Upper lobe of left lung (tissue), 6 donors: ENCODE results near the gene MRGPRF. TPM values are rescaled to one million over a fixed set of nuclear protein-coding genes. Genes with fewer than 3 reads are reported as not detected.

Source experiments
- ATAC-seq, 2 donors: fragments of 200-7000 bp; cut with Tn5 transposase; one replicate each; pipeline ENCODE4 v1.9.1; 2022; ENCODE audit warnings: mild to moderate bottlenecking in 2 of 2, moderate library complexity in 2 of 2; ENCODE audit not compliant: low FRiP score in 2 of 2
- DNase-seq, 2 donors: peaks; one replicate each; pipeline ENCODE4 v3.0.0-alpha.2; 2019 to 2020
- H3K27ac ChIP-seq, 4 donors: fragments of 200-600 bp; sonication (generic); one replicate each; pipeline ENCODE4 v1.5.1; 2016 to 2019
- H3K27me3 ChIP-seq, 4 donors: fragments of 200-600 bp; sonication (generic); one replicate each; pipeline ENCODE4 v1.5.1; 2017 to 2019
- H3K36me3 ChIP-seq, 4 donors: fragments of 200-600 bp; sonication (generic); one replicate each; pipeline ENCODE4 v1.5.1; 2016 to 2019
- H3K4me1 ChIP-seq, 4 donors: fragments of 200-600 bp; sonication (generic); one replicate each; pipeline ENCODE4 v1.5.1; 2018 to 2019
- H3K4me3 ChIP-seq, 4 donors: fragments of 200-600 bp; sonication (generic); one replicate each; pipeline ENCODE4 v1.5.1; 2017 to 2019; ENCODE audit warnings: mild to moderate bottlenecking in 2 of 4, moderate library complexity in 1 of 4
- H3K9me3 ChIP-seq, 4 donors: fragments of 200-600 bp; sonication (generic); one replicate each; pipeline ENCODE4 v1.5.1; 2018 to 2019
- CTCF ChIP-seq, 6 experiments: fragments of 450-650 bp in 4 of 6; fragments of 200-600 bp in 2 of 6; sonication (generic) in 2 of 6; IDR thresholded peaks; one replicate each; pipeline ENCODE4 v1.5.1; 2016 to 2019; ENCODE audit warnings: antibody characterized with exemption in 6 of 6
- EP300 ChIP-seq, 4 donors: sonication (generic); formaldehyde crosslinking; IDR thresholded peaks; one replicate each; pipeline ENCODE4 v1.5.1; 2017; ENCODE audit warnings: antibody characterized with exemption in 4 of 4, control low read depth in 2 of 4
- POLR2A ChIP-seq, 4 donors: fragments of 450-650 bp; IDR thresholded peaks; one replicate each; pipeline ENCODE4 v1.5.1; 2016 to 2017; ENCODE audit warnings: antibody characterized with exemption in 4 of 4, mild to moderate bottlenecking in 2 of 4
- POLR2AphosphoS5 ChIP-seq, 2 donors: sonication (generic); formaldehyde crosslinking; IDR thresholded peaks; one replicate each; pipeline ENCODE4 v1.5.1; 2017; ENCODE audit warnings: antibody characterized with exemption in 2 of 2
- WGBS, 2 donors: methylation state at CpG; one replicate each; pipeline ENCODE4 v1.1.5; 2017 to 2018; 5-methylcytosine and 5-hydroxymethylcytosine counted together
- total RNA-seq, 6 donors: library from RNA; depleted of rRNA in 4 of 6; stranded (reverse); fragments of >200 nt in 4 of 6; gene quantifications; one replicate each; pipeline versions ENCODE4 v1.1.0 to v1.2.1, GENCODE V29; 2016 to 2021
- donor health status: DM: no; HTN: no; CAD: no; lungs with moderate emphysema.
- donor health status: DM: no; HTN: yes; CAD: no; lungs with severe emphysema.

MRGPRF gene
- total RNA-seq, 6 donors from 2014 or later = 3.0 to 16.2 (median 10.7) TPM

GRCh38 chr11:69005631-69006368 lies 7.2 kb downstream of the MRGPRF start:
- peaks cover 0 to 9% (median 0%) of the 10 kb centered on the region in 4 donors for H3K36me3 ChIP-seq
- H3K4me1 ChIP-seq = peaks cover 12 to 22% (median 18%) of the 10 kb centered on the region in 4 donors
- ATAC-seq = no peak
- 89 to 90% methylated on average over 27 to 37 of the region's 48 CpGs for WGBS, 2 donors
- no peak for TF ChIP-seq POLR2A (IDR thresholded peaks at IDR 0.05)
- TF ChIP-seq CTCF (IDR thresholded peaks at IDR 0.05) = no peak
- TF ChIP-seq POLR2AphosphoS5 (IDR thresholded peaks at IDR 0.05) = no peak
- TF ChIP-seq EP300 (IDR thresholded peaks at IDR 0.05) = no peak
- H3K27ac ChIP-seq = no peak overlapping the region
- no peaks in the 10 kb centered on the region for H3K9me3 ChIP-seq
- DNase-seq = peak; percentile 16 to 83
- H3K27me3 ChIP-seq = peaks cover 0 to 2% (median under 1%) of the 10 kb centered on the region in 4 donors
- H3K4me3 ChIP-seq = no peak overlapping the region

- H3K4me3 ChIP-seq = no peak overlapping the region
- H3K27ac ChIP-seq = no peak overlapping the region
- H3K4me1 ChIP-seq = peaks cover 11 to 22% (median 13%) of the 10 kb centered on the region in 4 donors
- H3K27me3 ChIP-seq = no peaks in the 10 kb centered on the region
- TF ChIP-seq POLR2AphosphoS5 (IDR thresholded peaks at IDR 0.05) = no peak
- no peak for TF ChIP-seq CTCF (IDR thresholded peaks at IDR 0.05)
- TF ChIP-seq POLR2A (IDR thresholded peaks at IDR 0.05) = no peak
- TF ChIP-seq EP300 (IDR thresholded peaks at IDR 0.05) = no peak
- DNase-seq (peak in 1 of 2 donors; percentile 68), ATAC-seq (no peak)
- peaks cover 0 to 9% (median 0%) of the 10 kb centered on the region in 4 donors for H3K36me3 ChIP-seq
- 89 to 91% methylated on average over 13 to 21 of the region's 27 CpGs for WGBS, 2 donors
- H3K9me3 ChIP-seq = no peaks in the 10 kb centered on the region
These were observed 7.8 kb downstream of the MRGPRF start for GRCh38 chr11:69005183-69005630.

GRCh38 chr11:69004411-69005182 lies 8.4 kb downstream of the MRGPRF start:
- TF ChIP-seq POLR2A (IDR thresholded peaks at IDR 0.05) (no peak), EP300 (IDR thresholded peaks at IDR 0.05) (no peak), POLR2AphosphoS5 (IDR thresholded peaks at IDR 0.05) (no peak), CTCF (IDR thresholded peaks at IDR 0.05) (no peak)
- no peaks in the 10 kb centered on the region for H3K9me3 ChIP-seq
- peaks cover 8 to 20% (median 10%) of the 10 kb centered on the region in 4 donors for H3K4me1 ChIP-seq
- ATAC-seq = no peak
- H3K4me3 ChIP-seq = no peak overlapping the region
- H3K27me3 ChIP-seq = no peaks in the 10 kb centered on the region
- 85 to 87% methylated on average over 5 to 13 of the region's 13 CpGs for WGBS, 2 donors
- H3K36me3 ChIP-seq = peaks cover 0 to 9% (median 0%) of the 10 kb centered on the region in 4 donors
- no peak for DNase-seq
- H3K27ac ChIP-seq = peak overlapping the region in 1 of 4 donors; percentile 18

GRCh38 chr11:69003866-69004367 lies 9.1 kb downstream of the MRGPRF start:
- TF ChIP-seq POLR2AphosphoS5 (IDR thresholded peaks at IDR 0.05) (no peak), POLR2A (IDR thresholded peaks at IDR 0.05) (no peak), EP300 (IDR thresholded peaks at IDR 0.05) (no peak), CTCF (IDR thresholded peaks at IDR 0.05) (no peak)
- no peak overlapping the region for H3K27ac ChIP-seq
- 89 to 92% methylated on average over 9 to 19 of the region's 20 CpGs for WGBS, 2 donors
- peaks cover 0 to 9% (median 0%) of the 10 kb centered on the region in 4 donors for H3K36me3 ChIP-seq
- peaks cover 5 to 16% (median 8%) of the 10 kb centered on the region in 4 donors for H3K4me1 ChIP-seq
- no peak overlapping the region for H3K4me3 ChIP-seq
- DNase-seq (no peak), ATAC-seq (no peak)
- no peaks in the 10 kb centered on the region for H3K27me3 ChIP-seq
- H3K9me3 ChIP-seq = no peaks in the 10 kb centered on the region
